Measurements from ENCODE around the gene OLFML1. TPM values are rescaled to one million over a fixed set of nuclear protein-coding genes. Genes with fewer than 3 reads are reported as not detected.

Gene OLFML1
- total and polyA plus RNA-seq, 2 of the 8 experiments (the other 6 are each of a cell fraction or from before 2014, with no cell fraction given) = 0.24 TPM; not detected in 1

- H3K4me2 ChIP-seq (ENCODE audit: insufficient read depth in 1 of 2, low read depth in 2 of 2, low read length in 2 of 2) = no peak overlapping the region
- no peaks in the 10 kb centered on the region for H3K9me3 ChIP-seq (ENCODE audit: insufficient read depth in 2 of 2, low read depth in 1 of 2, low read length in 1 of 2)
- DNase-seq (ENCODE audit: low read depth in 1 of 2, low spot score in 2 of 2) = no peak
- H4K20me1 ChIP-seq (replicated peaks in 1 of 2; ENCODE audit: control insufficient read depth in 1 of 2, insufficient read depth in 2 of 2, low read length in 2 of 2) = no peaks in the 10 kb centered on the region
- no peak overlapping the region for H3K18ac ChIP-seq (ENCODE audit: extremely low read depth, low read length)
- ChIA-PET POLR2A (ENCODE audit: partially characterized antibody) (no interaction called here), CTCF (ENCODE audit: partially characterized antibody) (interaction anchor here (1.0 to 2.6 kb wide), 4 partner anchors 10 to 133 kb away, joined by 3 to 9 read pairs (median 4); no protein-coding TSS in a partner anchor)
- no peak overlapping the region for H2BK12ac ChIP-seq (ENCODE audit: low read depth, low read length)
- H4K5ac ChIP-seq (ENCODE audit: insufficient read length, low read depth, low read length) = no peak overlapping the region
- no peak overlapping the region for H3K9ac ChIP-seq (replicated peaks in 1 of 4; ENCODE audit: extremely low read depth in 1 of 4, low read depth in 3 of 4, low read length in 3 of 4)
- H3K4ac ChIP-seq (replicated peaks; ENCODE audit: insufficient read length, low read depth, low read length) = no peak overlapping the region
- no peak overlapping the region for H3K4me3 ChIP-seq (ENCODE audit: extremely low read depth in 1 of 4, insufficient read depth in 2 of 4, low read depth in 3 of 4, low read length in 4 of 4)
- TF ChIP-seq EZH2 (IDR thresholded peaks at IDR 0.05; ENCODE audit: low read depth, low read length, severe bottlenecking) (no peak), EP300 (IDR thresholded peaks at IDR 0.05; ENCODE audit: borderline replicate concordance in 1 of 2, low read depth in 2 of 2, low read length in 2 of 2) (no peak)
- FAIRE-seq = no peak
- 81% methylated on average over 8 of the region's 8 CpGs; no CpG with 5 or more reads in 1 of the 2 experiments for WGBS, 2 experiments (ENCODE audit: extremely low coverage in 1 of 2, insufficient coverage in 1 of 2, insufficient read length in 1 of 2, insufficient replicate concordance in 2 of 2, low coverage in 1 of 2, low lambda C conversion rate in 2 of 2, missing lambda C conversion rate in 1 of 2)
- no peaks in the 10 kb centered on the region for H3K79me2 ChIP-seq (ENCODE audit: control insufficient read depth in 1 of 2, insufficient read depth in 2 of 2, low read length in 2 of 2)
- no peak overlapping the region for H2AFZ ChIP-seq (ENCODE audit: low read length)
- H3K14ac ChIP-seq (ENCODE audit: insufficient read length) = no peak overlapping the region
- no peak overlapping the region for H2BK5ac ChIP-seq (ENCODE audit: low read depth, low read length)
- H2BK15ac ChIP-seq (ENCODE audit: low read length) = no peak overlapping the region
- H3K36me3 ChIP-seq (ENCODE audit: control insufficient read depth in 2 of 4, insufficient read depth in 4 of 4, low read length in 3 of 4) = no peaks in the 10 kb centered on the region
- no peaks in the 10 kb centered on the region for H3K27me3 ChIP-seq (replicated peaks in 1 of 4; ENCODE audit: control insufficient read depth in 3 of 4, extremely low read depth in 1 of 4, insufficient read depth in 3 of 4, low read length in 3 of 4)
- H3K79me1 ChIP-seq (ENCODE audit: low read depth, low read length) = no peaks in the 10 kb centered on the region
- no peak overlapping the region for H3K56ac ChIP-seq (replicated peaks; ENCODE audit: insufficient read length, low read depth, low read length)
- no peak overlapping the region for H4K91ac ChIP-seq (replicated peaks; ENCODE audit: insufficient read length, low read length)
- no peak overlapping the region for H4K8ac ChIP-seq (ENCODE audit: extremely low read depth, insufficient read depth, low read length)
- H2AK5ac ChIP-seq (ENCODE audit: low read depth, low read length) = no peak overlapping the region
- H3K27ac ChIP-seq (ENCODE audit: low read depth, low read length) = no peak overlapping the region
- H3K4me1 ChIP-seq (replicated peaks in 1 of 4; ENCODE audit: control insufficient read depth in 3 of 4, insufficient read depth in 4 of 4, low read length in 3 of 4) = no peaks in the 10 kb centered on the region; a peak in 3 of 7 replicates
- no peak overlapping the region for H3K23ac ChIP-seq (ENCODE audit: insufficient read length)
- H2BK20ac ChIP-seq (ENCODE audit: low read length) = no peak overlapping the region
- H3K23me2 ChIP-seq (ENCODE audit: low read depth, low read length) = no peaks in the 10 kb centered on the region
- H2BK120ac ChIP-seq (replicated peaks; ENCODE audit: low read depth, low read length) = no peak overlapping the region
Measured at GRCh38 chr11:7532405-7533145, 47.3 kb downstream of the OLFML1 start.
